Neuronal stem cell (in vitro differentiated cells): Measurements from ENCODE around the gene SOCS6.

Experiments
- DNase-seq: peaks from one replicate; pipeline ENCODE4 v3.0.0-alpha.2; 2013; ENCODE audit warnings: low spot score
- H2AFZ ChIP-seq: one replicate; pipeline ENCODE4 v1.6.1; 2013; ENCODE audit warnings: mild to moderate bottlenecking, low read length, inconsistent platforms
- H2AK5ac ChIP-seq: 2 replicates; pipeline ENCODE4 v1.6.1; 2013; ENCODE audit warnings: low read depth, mild to moderate bottlenecking, inconsistent platforms, low read length, moderate library complexity, mixed read lengths
- H2BK120ac ChIP-seq: 2 replicates; pipeline ENCODE4 v1.6.1; 2013; ENCODE audit warnings: low read depth, mild to moderate bottlenecking, inconsistent platforms, low read length, moderate library complexity, mixed read lengths
- H2BK12ac ChIP-seq: one replicate; pipeline ENCODE4 v1.6.1; 2013; ENCODE audit warnings: low read length, inconsistent platforms
- H2BK15ac ChIP-seq: 2 replicates; pipeline ENCODE4 v1.6.1; 2013; ENCODE audit warnings: mild to moderate bottlenecking, low read length, inconsistent platforms, mixed read lengths
- H2BK5ac ChIP-seq: one replicate; pipeline ENCODE4 v1.6.1; 2013; ENCODE audit warnings: inconsistent platforms, mild to moderate bottlenecking, low read length, moderate library complexity
- H3K14ac ChIP-seq: one replicate; pipeline ENCODE4 v1.6.1; 2013; ENCODE audit warnings: low read length, inconsistent platforms
- H3K18ac ChIP-seq: 2 replicates; pipeline ENCODE4 v1.6.1; 2013; ENCODE audit warnings: low read length, inconsistent platforms
- H3K23ac ChIP-seq: 2 replicates; pipeline ENCODE4 v1.6.1; 2013; ENCODE audit warnings: low read depth, mild to moderate bottlenecking, mixed read lengths, low read length, inconsistent platforms; ENCODE audit not compliant: poor library complexity
- H3K27ac ChIP-seq: replicated peaks from 3 replicates; pipeline ENCODE4 v1.5.1; 2013; ENCODE audit warnings: low read length, inconsistent platforms
- H3K27me3 ChIP-seq, 3 experiments: 2 replicates each; pipeline ENCODE4 v1.6.1; 2013; ENCODE audit warnings: low read length in 3 of 3, mild to moderate bottlenecking in 2 of 3, inconsistent platforms in 1 of 3, low read depth in 1 of 3, mixed read lengths in 1 of 3, moderate library complexity in 1 of 3; ENCODE audit not compliant: control insufficient read depth in 3 of 3, insufficient read depth in 3 of 3
- H3K36me3 ChIP-seq, 2 donors: replicated peaks in 1 of 2; 2 replicates each; pipeline ENCODE4 v1.6.1; 2013; ENCODE audit warnings: low read length in 2 of 2; ENCODE audit not compliant: control insufficient read depth in 2 of 2, insufficient read depth in 2 of 2
- H3K4ac ChIP-seq: 2 replicates; pipeline ENCODE4 v1.6.1; 2013; ENCODE audit warnings: inconsistent platforms, mild to moderate bottlenecking, low read length, moderate library complexity
- H3K4me1 ChIP-seq, 2 donors: 1 replicate in 1 of 2; 2 replicates in 1 of 2; pipeline ENCODE4 v1.6.1; 2013; ENCODE audit warnings: low read length in 2 of 2, low read depth in 1 of 2; ENCODE audit not compliant: control insufficient read depth in 2 of 2, insufficient read depth in 1 of 2
- H3K4me2 ChIP-seq: one replicate; pipeline ENCODE4 v1.6.1; 2013; ENCODE audit warnings: mild to moderate bottlenecking, low read length, inconsistent platforms; ENCODE audit not compliant: insufficient read depth, poor library complexity, severe bottlenecking
- H3K4me3 ChIP-seq, 2 donors: 2 replicates each; pipeline ENCODE4 v1.5.1; 2013; ENCODE audit warnings: low read length in 2 of 2, mild to moderate bottlenecking in 2 of 2, inconsistent platforms in 1 of 2, moderate library complexity in 1 of 2
- H3K79me1 ChIP-seq: one replicate; pipeline ENCODE4 v1.6.1; 2013; ENCODE audit warnings: low read depth, mild to moderate bottlenecking, inconsistent platforms, low read length, moderate library complexity
- H3K9ac ChIP-seq: one replicate; pipeline ENCODE4 v1.6.1; 2013; ENCODE audit warnings: mild to moderate bottlenecking, low read depth, low read length, inconsistent platforms; ENCODE audit not compliant: poor library complexity
- H3K9me3 ChIP-seq, 2 donors: replicated peaks in 1 of 2; 2 replicates each; pipeline versions ENCODE3 to v1.6.1; 2013; ENCODE audit warnings: low read length in 2 of 2, mild to moderate bottlenecking in 2 of 2, inconsistent platforms in 1 of 2, low read depth in 1 of 2, mixed read lengths in 1 of 2, moderate library complexity in 1 of 2; ENCODE audit not compliant: control insufficient read depth in 2 of 2, insufficient read depth in 1 of 2
- H4K8ac ChIP-seq: one replicate; pipeline ENCODE4 v1.6.1; 2013; ENCODE audit warnings: low read depth, mild to moderate bottlenecking, inconsistent platforms, low read length, moderate library complexity
- H4K91ac ChIP-seq: one replicate; pipeline ENCODE4 v1.6.1; 2013; ENCODE audit warnings: low read length, low read depth, mild to moderate bottlenecking, inconsistent platforms; ENCODE audit not compliant: poor library complexity
- WGBS, 2 donors: extraction: QIAGEN DNeasy Blood & Tissue Kit; methylation state at CpG; one replicate each; pipeline ENCODE4 v1.1.7; 2013; ENCODE audit warnings: missing lambda C conversion rate in 2 of 2, mixed read lengths in 1 of 2; ENCODE audit not compliant: insufficient read length in 2 of 2, insufficient replicate concordance in 1 of 2; ENCODE audit errors: extremely low coverage in 2 of 2; 5-methylcytosine and 5-hydroxymethylcytosine counted together

The SOCS6 gene

DNA sequence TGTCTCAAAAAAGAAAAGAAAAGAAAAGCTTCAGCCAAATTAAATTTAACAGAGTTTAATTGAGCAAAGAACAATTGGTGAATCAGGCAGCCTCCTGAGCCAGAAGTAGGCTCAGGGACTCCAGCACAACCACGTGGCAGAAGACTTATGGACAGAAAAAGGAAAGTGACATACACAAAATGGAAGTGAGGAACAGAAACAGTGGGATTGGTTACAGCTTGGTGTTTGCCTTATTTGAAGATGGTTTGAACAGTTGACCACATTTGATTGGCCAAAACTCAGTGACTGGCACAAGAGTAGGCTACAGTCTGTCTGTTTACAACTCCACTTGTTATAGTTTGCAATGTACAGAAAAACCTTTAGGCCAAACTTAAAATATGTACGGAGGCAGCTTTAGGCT lies 83.1 kb downstream of the SOCS6 start:
- Histone ChIP-seq H3K14ac (no peak overlapping the region), H2BK15ac (no peak overlapping the region), H3K79me1 (no peaks in the 10 kb centered on the region), H3K9me3 (no peaks in the 10 kb centered on the region), H3K9ac (no peak overlapping the region), H2BK12ac (no peak overlapping the region), H2AFZ (no peak overlapping the region), H2BK120ac (no peak overlapping the region), H3K23ac (no peak overlapping the region), H4K91ac (no peak overlapping the region), H3K36me3 (no peaks in the 10 kb centered on the region), H3K4me2 (no peak overlapping the region), H3K4me1 (no peaks in the 10 kb centered on the region), H2AK5ac (no peak overlapping the region), H2BK5ac (no peak overlapping the region), H3K27me3 (no peaks in the 10 kb centered on the region), H3K18ac (no peak overlapping the region), H3K4ac (no peak overlapping the region), H4K8ac (no peak overlapping the region), H3K4me3 (no peak overlapping the region), H3K27ac (no peak overlapping the region)
- no peak for DNase-seq
- no CpG with 5 or more reads among the region's 2 CpGs for WGBS, 2 donors

DNA sequence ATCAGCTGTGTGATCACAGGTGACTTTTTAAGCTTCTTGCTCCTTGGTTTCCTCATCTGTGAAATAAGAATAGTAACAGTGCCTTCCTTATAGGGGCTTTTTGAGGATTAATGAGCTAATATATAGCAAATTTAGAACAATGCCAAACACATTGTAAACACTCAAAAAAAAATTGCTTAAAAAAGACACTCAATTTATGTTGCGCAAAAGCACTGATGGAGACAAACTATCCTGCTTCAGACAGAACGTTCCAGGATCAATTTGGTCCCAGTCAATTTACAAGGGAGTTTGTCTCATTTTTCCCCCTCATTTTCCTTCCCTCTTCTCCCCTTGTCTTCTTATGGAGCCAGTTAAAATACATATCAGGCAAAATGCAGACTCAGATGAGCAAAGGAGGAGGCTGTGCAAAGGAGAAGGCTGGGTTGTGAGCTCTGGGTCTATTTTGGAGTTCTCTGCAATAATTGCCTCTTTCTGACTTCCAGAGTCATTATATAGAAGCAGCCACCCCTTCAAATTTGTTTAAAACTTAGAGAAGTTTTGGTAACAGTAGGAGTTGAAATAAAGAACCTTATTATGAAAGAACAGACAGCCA lies 83.7 kb downstream of the SOCS6 start:
- Histone ChIP-seq H3K36me3 (no peaks in the 10 kb centered on the region), H3K4ac (no peak overlapping the region), H2AFZ (no peak overlapping the region), H3K27ac (no peak overlapping the region), H2BK5ac (no peak overlapping the region), H2BK12ac (no peak overlapping the region), H3K9ac (no peak overlapping the region), H3K23ac (no peak overlapping the region), H3K79me1 (no peaks in the 10 kb centered on the region), H3K9me3 (no peaks in the 10 kb centered on the region), H3K4me3 (no peak overlapping the region), H4K91ac (no peak overlapping the region), H3K14ac (no peak overlapping the region), H3K4me2 (no peak overlapping the region), H2BK15ac (no peak overlapping the region), H4K8ac (no peak overlapping the region), H2AK5ac (no peak overlapping the region), H3K27me3 (no peaks in the 10 kb centered on the region), H2BK120ac (no peak overlapping the region), H3K18ac (no peak overlapping the region), H3K4me1 (no peaks in the 10 kb centered on the region)
- DNase-seq: no peak
- WGBS, 2 donors: no CpG with 5 or more reads among the region's 2 CpGs

DNA sequence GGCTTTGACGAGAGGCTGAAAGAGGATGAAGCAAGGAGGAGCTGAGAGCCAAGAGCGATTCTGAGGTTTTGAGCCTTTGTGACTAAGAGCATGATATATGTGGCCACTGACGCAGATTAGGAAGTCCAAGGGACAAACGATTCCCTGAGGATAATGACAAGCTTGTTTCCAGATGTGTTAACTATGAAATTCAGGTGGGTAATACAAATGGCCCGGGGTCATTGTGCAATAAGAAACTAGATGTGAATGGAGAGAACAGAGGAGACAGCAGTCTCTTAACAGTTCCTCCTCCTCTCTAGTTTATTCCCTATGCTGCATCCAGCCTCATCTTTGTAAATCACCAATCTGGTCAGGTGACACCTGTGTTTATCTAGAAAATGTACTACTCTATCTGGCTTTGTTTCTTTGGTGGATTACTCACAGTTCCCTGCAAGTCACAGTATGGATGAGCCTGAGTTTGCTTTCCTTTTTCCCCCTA lies 84.2 kb downstream of the SOCS6 start:
- Histone ChIP-seq H3K79me1 (no peaks in the 10 kb centered on the region), H3K4ac (no peak overlapping the region), H2BK120ac (no peak overlapping the region), H2BK5ac (no peak overlapping the region), H3K23ac (no peak overlapping the region), H4K91ac (no peak overlapping the region), H2BK12ac (no peak overlapping the region), H3K18ac (no peak overlapping the region), H4K8ac (no peak overlapping the region), H3K4me3 (no peak overlapping the region), H3K36me3 (no peaks in the 10 kb centered on the region), H3K4me2 (no peak overlapping the region), H2AK5ac (no peak overlapping the region), H2AFZ (no peak overlapping the region), H3K9me3 (no peaks in the 10 kb centered on the region), H3K27me3 (no peaks in the 10 kb centered on the region), H2BK15ac (no peak overlapping the region), H3K4me1 (no peaks in the 10 kb centered on the region), H3K27ac (no peak overlapping the region), H3K9ac (no peak overlapping the region), H3K14ac (no peak overlapping the region)
- DNase-seq: no peak
- no CpG with 5 or more reads among the region's 5 CpGs for WGBS, 2 donors

- Histone ChIP-seq H3K4me1 (no peaks in the 10 kb centered on the region), H3K27me3 (no peaks in the 10 kb centered on the region), H3K27ac (no peak overlapping the region), H3K14ac (no peak overlapping the region), H3K18ac (no peak overlapping the region), H2BK120ac (no peak overlapping the region), H4K8ac (no peak overlapping the region), H2AFZ (no peak overlapping the region), H3K4me3 (no peak overlapping the region), H3K9me3 (no peaks in the 10 kb centered on the region), H3K79me1 (no peaks in the 10 kb centered on the region), H3K4me2 (no peak overlapping the region), H3K4ac (no peak overlapping the region), H2AK5ac (no peak overlapping the region), H3K36me3 (no peaks in the 10 kb centered on the region), H3K9ac (no peak overlapping the region), H3K23ac (no peak overlapping the region), H4K91ac (no peak overlapping the region), H2BK5ac (no peak overlapping the region), H2BK12ac (no peak overlapping the region), H2BK15ac (no peak overlapping the region)
- no peak for DNase-seq
- no CpG with 5 or more reads among the region's 2 CpGs for WGBS, 2 donors
Measured at GRCh38 chr18:70374154-70374553, 85.3 kb downstream of the SOCS6 start.
